ENCODE data around the gene SCN7A. TPM values are rescaled to one million over a fixed set of nuclear protein-coding genes. Genes with fewer than 3 reads are reported as not detected.

The SCN7A gene
- polyA plus RNA-seq, 2 donors: 0.47 to 1.2 TPM

GRCh38 chr2:166434491-166434890, 59.6 kb downstream of the SCN7A start:
- no peaks in the 10 kb centered on the region for H3K9me3 ChIP-seq (ENCODE audit: control insufficient read depth in 2 of 2, insufficient read depth in 1 of 2, low read depth in 1 of 2, low read length in 1 of 2)
- 47 to 56% methylated on average over 1 of the region's 1 CpG for WGBS, 2 donors
- H3K27me3 ChIP-seq (ENCODE audit: control insufficient read depth in 1 of 2, insufficient read depth in 2 of 2, low read length in 2 of 2): peaks cover 0 to 2% of the 10 kb centered on the region in 2 donors
- H3K4me3 ChIP-seq (ENCODE audit: low read depth in 1 of 2, low read length in 2 of 2): no peak overlapping the region
- H3K27ac ChIP-seq (ENCODE audit: low read depth in 2 of 2, low read length in 1 of 2): no peak overlapping the region
- no peaks in the 10 kb centered on the region for H3K4me1 ChIP-seq (ENCODE audit: control insufficient read depth in 2 of 2, insufficient read depth in 2 of 2, low read length in 1 of 2)
- H3K36me3 ChIP-seq (ENCODE audit: control insufficient read depth in 2 of 2, insufficient read depth in 2 of 2, low read length in 1 of 2): no peaks in the 10 kb centered on the region

- Histone ChIP-seq H3K27me3 (ENCODE audit: control insufficient read depth in 1 of 2, insufficient read depth in 2 of 2, low read length in 2 of 2) (peaks cover 0 to 2% of the 10 kb centered on the region in 2 donors), H3K4me3 (ENCODE audit: low read depth in 1 of 2, low read length in 2 of 2) (no peak overlapping the region), H3K4me1 (ENCODE audit: control insufficient read depth in 2 of 2, insufficient read depth in 2 of 2, low read length in 1 of 2) (no peaks in the 10 kb centered on the region), H3K27ac (ENCODE audit: low read depth in 2 of 2, low read length in 1 of 2) (no peak overlapping the region), H3K9me3 (ENCODE audit: control insufficient read depth in 2 of 2, insufficient read depth in 1 of 2, low read depth in 1 of 2, low read length in 1 of 2) (no peaks in the 10 kb centered on the region), H3K36me3 (ENCODE audit: control insufficient read depth in 2 of 2, insufficient read depth in 2 of 2, low read length in 1 of 2) (no peaks in the 10 kb centered on the region)
- 30 to 44% methylated on average over 1 of the region's 1 CpG for WGBS, 2 donors
Measured at GRCh38 chr2:166433457-166433856, 60.6 kb downstream of the SCN7A start.

- Histone ChIP-seq H3K9me3 (ENCODE audit: control insufficient read depth in 2 of 2, insufficient read depth in 1 of 2, low read depth in 1 of 2, low read length in 1 of 2) (no peaks in the 10 kb centered on the region), H3K4me1 (ENCODE audit: control insufficient read depth in 2 of 2, insufficient read depth in 2 of 2, low read length in 1 of 2) (no peaks in the 10 kb centered on the region), H3K4me3 (ENCODE audit: low read depth in 1 of 2, low read length in 2 of 2) (no peak overlapping the region), H3K27ac (ENCODE audit: low read depth in 2 of 2, low read length in 1 of 2) (no peak overlapping the region), H3K27me3 (ENCODE audit: control insufficient read depth in 1 of 2, insufficient read depth in 2 of 2, low read length in 2 of 2) (peaks cover 0 to 2% of the 10 kb centered on the region in 2 donors), H3K36me3 (ENCODE audit: control insufficient read depth in 2 of 2, insufficient read depth in 2 of 2, low read length in 1 of 2) (no peaks in the 10 kb centered on the region)
- WGBS, 2 donors: 48 to 49% methylated on average over 1 of the region's 1 CpG
Measured at GRCh38 chr2:166432331-166432730, 61.7 kb downstream of the SCN7A start.

GRCh38 chr2:166424841-166425240, 69.2 kb downstream of the SCN7A start:
- H3K36me3 ChIP-seq (ENCODE audit: control insufficient read depth in 2 of 2, insufficient read depth in 2 of 2, low read length in 1 of 2): no peaks in the 10 kb centered on the region
- H3K27ac ChIP-seq (ENCODE audit: low read depth in 2 of 2, low read length in 1 of 2): no peak overlapping the region
- H3K27me3 ChIP-seq (ENCODE audit: control insufficient read depth in 1 of 2, insufficient read depth in 2 of 2, low read length in 2 of 2): peaks cover 0 to 2% of the 10 kb centered on the region in 2 donors
- no peaks in the 10 kb centered on the region for H3K9me3 ChIP-seq (ENCODE audit: control insufficient read depth in 2 of 2, insufficient read depth in 1 of 2, low read depth in 1 of 2, low read length in 1 of 2)
- no peaks in the 10 kb centered on the region for H3K4me1 ChIP-seq (ENCODE audit: control insufficient read depth in 2 of 2, insufficient read depth in 2 of 2, low read length in 1 of 2)
- 90 to 92% methylated on average over 5 of the region's 5 CpGs for WGBS, 2 donors
- H3K4me3 ChIP-seq (ENCODE audit: low read depth in 1 of 2, low read length in 2 of 2): no peak overlapping the region

- 46 to 54% methylated on average over 2 of the region's 2 CpGs for WGBS, 2 donors
- H3K4me3 ChIP-seq (ENCODE audit: low read depth in 1 of 2, low read length in 2 of 2): no peak overlapping the region
- no peaks in the 10 kb centered on the region for H3K9me3 ChIP-seq (ENCODE audit: control insufficient read depth in 2 of 2, insufficient read depth in 1 of 2, low read depth in 1 of 2, low read length in 1 of 2)
- no peak overlapping the region for H3K27ac ChIP-seq (ENCODE audit: low read depth in 2 of 2, low read length in 1 of 2)
- H3K27me3 ChIP-seq (ENCODE audit: control insufficient read depth in 1 of 2, insufficient read depth in 2 of 2, low read length in 2 of 2): no peaks in the 10 kb centered on the region
- H3K36me3 ChIP-seq (ENCODE audit: control insufficient read depth in 2 of 2, insufficient read depth in 2 of 2, low read length in 1 of 2): no peaks in the 10 kb centered on the region
- H3K4me1 ChIP-seq (ENCODE audit: control insufficient read depth in 2 of 2, insufficient read depth in 2 of 2, low read length in 1 of 2): no peaks in the 10 kb centered on the region
Measured at GRCh38 chr2:166419616-166419934, 74.5 kb downstream of the SCN7A start.

GRCh38 chr2:166418853-166419615, 75.0 kb downstream of the SCN7A start:
- Histone ChIP-seq H3K36me3 (ENCODE audit: control insufficient read depth in 2 of 2, insufficient read depth in 2 of 2, low read length in 1 of 2) (no peaks in the 10 kb centered on the region), H3K27me3 (ENCODE audit: control insufficient read depth in 1 of 2, insufficient read depth in 2 of 2, low read length in 2 of 2) (no peaks in the 10 kb centered on the region), H3K27ac (ENCODE audit: low read depth in 2 of 2, low read length in 1 of 2) (no peak overlapping the region), H3K9me3 (ENCODE audit: control insufficient read depth in 2 of 2, insufficient read depth in 1 of 2, low read depth in 1 of 2, low read length in 1 of 2) (no peaks in the 10 kb centered on the region), H3K4me3 (ENCODE audit: low read depth in 1 of 2, low read length in 2 of 2) (no peak overlapping the region), H3K4me1 (ENCODE audit: control insufficient read depth in 2 of 2, insufficient read depth in 2 of 2, low read length in 1 of 2) (no peaks in the 10 kb centered on the region)
- WGBS, 2 donors: 60 to 65% methylated on average over 5 of the region's 5 CpGs

- Histone ChIP-seq H3K4me3 (ENCODE audit: low read depth in 1 of 2, low read length in 2 of 2) (no peak overlapping the region), H3K36me3 (ENCODE audit: control insufficient read depth in 2 of 2, insufficient read depth in 2 of 2, low read length in 1 of 2) (no peaks in the 10 kb centered on the region), H3K27ac (ENCODE audit: low read depth in 2 of 2, low read length in 1 of 2) (no peak overlapping the region), H3K4me1 (ENCODE audit: control insufficient read depth in 2 of 2, insufficient read depth in 2 of 2, low read length in 1 of 2) (no peaks in the 10 kb centered on the region), H3K9me3 (ENCODE audit: control insufficient read depth in 2 of 2, insufficient read depth in 1 of 2, low read depth in 1 of 2, low read length in 1 of 2) (no peaks in the 10 kb centered on the region), H3K27me3 (ENCODE audit: control insufficient read depth in 1 of 2, insufficient read depth in 2 of 2, low read length in 2 of 2) (no peaks in the 10 kb centered on the region)
- 60% methylated on average over 2 of the region's 2 CpGs for WGBS, 2 donors
Measured at GRCh38 chr2:166417669-166418068, 76.4 kb downstream of the SCN7A start.

GRCh38 chr2:166413255-166413654, 80.8 kb downstream of the SCN7A start:
- no peak overlapping the region for H3K27ac ChIP-seq (ENCODE audit: low read depth in 2 of 2, low read length in 1 of 2)
- H3K36me3 ChIP-seq (ENCODE audit: control insufficient read depth in 2 of 2, insufficient read depth in 2 of 2, low read length in 1 of 2): no peaks in the 10 kb centered on the region
- 93 to 98% methylated on average over 1 of the region's 1 CpG for WGBS, 2 donors
- H3K9me3 ChIP-seq (ENCODE audit: control insufficient read depth in 2 of 2, insufficient read depth in 1 of 2, low read depth in 1 of 2, low read length in 1 of 2): no peaks in the 10 kb centered on the region
- no peaks in the 10 kb centered on the region for H3K4me1 ChIP-seq (ENCODE audit: control insufficient read depth in 2 of 2, insufficient read depth in 2 of 2, low read length in 1 of 2)
- no peak overlapping the region for H3K4me3 ChIP-seq (ENCODE audit: low read depth in 1 of 2, low read length in 2 of 2)
- no peaks in the 10 kb centered on the region for H3K27me3 ChIP-seq (ENCODE audit: control insufficient read depth in 1 of 2, insufficient read depth in 2 of 2, low read length in 2 of 2)

GRCh38 chr2:166411473-166412230, 82.4 kb downstream of the SCN7A start:
- no peaks in the 10 kb centered on the region for H3K27me3 ChIP-seq (ENCODE audit: control insufficient read depth in 1 of 2, insufficient read depth in 2 of 2, low read length in 2 of 2)
- no peak overlapping the region for H3K27ac ChIP-seq (ENCODE audit: low read depth in 2 of 2, low read length in 1 of 2)
- no peak overlapping the region for H3K4me3 ChIP-seq (ENCODE audit: low read depth in 1 of 2, low read length in 2 of 2)
- no peaks in the 10 kb centered on the region for H3K9me3 ChIP-seq (ENCODE audit: control insufficient read depth in 2 of 2, insufficient read depth in 1 of 2, low read depth in 1 of 2, low read length in 1 of 2)
- 49 to 54% methylated on average over 6 of the region's 6 CpGs for WGBS, 2 donors
- no peaks in the 10 kb centered on the region for H3K4me1 ChIP-seq (ENCODE audit: control insufficient read depth in 2 of 2, insufficient read depth in 2 of 2, low read length in 1 of 2)
- no peaks in the 10 kb centered on the region for H3K36me3 ChIP-seq (ENCODE audit: control insufficient read depth in 2 of 2, insufficient read depth in 2 of 2, low read length in 1 of 2)

Measured in esophagus (tissue), 2 donors.